Activated CD8-positive, alpha-beta T cell treated with anti-CD3 and anti-CD28 coated beads for 36 hours (primary cell): ENCODE measurements around the gene SEMA6C. TPM values are rescaled to one million over a fixed set of nuclear protein-coding genes. Genes with fewer than 3 reads are reported as not detected.

Source experiments
- ATAC-seq: fragments of 200-7000 bp; cut with Tn5 transposase; one replicate; pipeline ENCODE4 v1.10.0; 2021; ENCODE audit warnings: mild to moderate bottlenecking, moderate library complexity
- CTCF ChIA-PET: fragments of 350-600 bp; sonication (Branson Sonifier 250); formaldehyde crosslinking; loops from one replicate; lab custom pipeline; 2021; ENCODE audit warnings: antibody characterized with exemption; lab: Charles Lee
- POLR2A ChIA-PET: fragments of 350-600 bp; sonication (Branson Sonifier 250); formaldehyde crosslinking; loops from one replicate; lab custom pipeline; 2021; ENCODE audit warnings: antibody characterized with exemption; lab: Charles Lee
- DNase-seq: peaks from one replicate; pipeline ENCODE4 v3.0.0-alpha.2; 2020
- H3K27ac Mint-ChIP-seq: one replicate; pipeline ENCODE4 v1.8.0; 2021; ENCODE audit warnings: mild to moderate bottlenecking, mixed read lengths
- H3K27me3 Mint-ChIP-seq: one replicate; pipeline ENCODE4 v1.8.0; 2021; ENCODE audit warnings: mixed read lengths
- H3K36me3 Mint-ChIP-seq: one replicate; pipeline ENCODE4 v1.8.0; 2021; ENCODE audit warnings: low read depth, mixed read lengths
- H3K4me1 Mint-ChIP-seq: one replicate; pipeline ENCODE4 v1.8.0; 2021; ENCODE audit warnings: low read depth, mixed read lengths
- H3K4me3 Mint-ChIP-seq: one replicate; pipeline ENCODE4 v1.8.0; 2021; ENCODE audit warnings: mild to moderate bottlenecking, moderate library complexity, mixed read lengths
- H3K9me3 Mint-ChIP-seq: one replicate; pipeline ENCODE4 v1.8.0; 2021; ENCODE audit warnings: mixed read lengths
- CTCF ChIP-seq: fragments of 200-600 bp; IDR thresholded peaks from one replicate; pipeline ENCODE4 v1.8.0; 2022; ENCODE audit warnings: antibody characterized with exemption, mild to moderate bottlenecking
- intact Hi-C: fragments of 100-400 bp; cut with micrococcal nuclease; formaldehyde crosslinking; loops from one replicate; pipeline ENCODE4 v1.10.0; 2022
- total RNA-seq, 2 experiments: library from RNA; stranded (reverse); gene quantifications; one replicate each; pipeline ENCODE4 v1.2.3, GENCODE V29; 2021

The SEMA6C gene
- total RNA-seq, 2 experiments from 2014 or later, result 3.4 to 3.7 TPM

GRCh38 chr1:151157067-151157531 is 10.7 kb upstream of the SEMA6C start:
- peaks cover 51% of the 10 kb centered on the region for H3K36me3 Mint-ChIP-seq
- no peaks in the 10 kb centered on the region for H3K27me3 Mint-ChIP-seq
- peak overlapping the region; percentile 98 for H3K27ac Mint-ChIP-seq
- no peak for TF ChIP-seq CTCF
- DNase-seq, result peak; percentile 85
- ChIA-PET POLR2A (interaction anchor here (0.6 to 3.9 kb wide), 17 partner anchors 9 to 181 kb away, joined by 3 to 21 read pairs (median 4); partner anchors contain the start of genes C1orf56, CDC42SE1, GABPB2 and LYSMD1), CTCF (interaction anchor here (0.5 to 9.7 kb wide), 34 partner anchors 8 to 200 kb away, joined by 3 to 298 read pairs (median 4); partner anchors contain the start of genes C1orf56, GABPB2, MINDY1 and MLLT11)
- intact Hi-C loops, result loop anchor here (5.0 kb wide), 1 partner anchor 150 kb away; the partner anchor contains the start of genes MINDY1 and PRUNE1
- peak overlapping the region; percentile 97 for H3K4me3 Mint-ChIP-seq
- H3K4me1 Mint-ChIP-seq, result peaks cover 47% of the 10 kb centered on the region
- H3K9me3 Mint-ChIP-seq, result no peaks in the 10 kb centered on the region
- ATAC-seq, result peak; percentile 31

- Mint-ChIP-seq H3K4me1 (peaks cover 41% of the 10 kb centered on the region), H3K36me3 (peaks cover 44% of the 10 kb centered on the region), H3K4me3 (peak within 1 kb of the TSS; percentile 97), H3K9me3 (no peaks in the 10 kb centered on the region), H3K27me3 (no peaks in the 10 kb centered on the region), H3K27ac (peak within 1 kb of the TSS; percentile 98)
- TF ChIP-seq CTCF, result no peak
- intact Hi-C loops, result loop anchor here (1.0 to 5.0 kb wide), 3 partner anchors 9 to 149 kb away; partner anchors contain the start of genes LYSMD1, MINDY1 and PRUNE1
- CTCF ChIA-PET, result interaction anchor here (0.5 to 9.7 kb wide), 33 partner anchors 9 to 200 kb away, joined by 3 to 298 read pairs (median 5); partner anchors contain the start of genes C1orf56, GABPB2, MINDY1 and MLLT11
- POLR2A ChIA-PET, result interaction anchor here (0.6 to 3.9 kb wide), 14 partner anchors 10 to 180 kb away, joined by 3 to 21 read pairs (median 4); partner anchors contain the start of genes C1orf56, CDC42SE1, GABPB2 and LYSMD1
- peak; percentile 93 for DNase-seq
- peak; percentile 82 for ATAC-seq
These were observed 10.0 kb upstream of the SEMA6C start, which contains the start of gene TNFAIP8L2 for GRCh38 chr1:151156515-151156819. Gene TNFAIP8L2, plus strand, starts transcription at chr1:151156649. Its CDS starts 2,049 bp downstream, at chr1:151158698.

GRCh38 chr1:151147665-151148064 is 1.2 kb upstream of the SEMA6C start:
- H3K4me3 Mint-ChIP-seq, result peak overlapping the region; percentile 70

GRCh38 chr1:151147132-151147503 is 687 bp upstream of the SEMA6C start:
- POLR2A ChIA-PET, result interaction anchor here (0.5 to 5.1 kb wide), 5 partner anchors 9 to 186 kb away, joined by 3 to 21 read pairs (median 3); partner anchors contain the start of genes CDC42SE1, MLLT11 and TNFAIP8L2
- DNase-seq, result no peak
- no peaks in the 10 kb centered on the region for H3K9me3 Mint-ChIP-seq
- H3K27me3 Mint-ChIP-seq, result peaks cover 3% of the 10 kb centered on the region
- intact Hi-C loops, result no loop called here
- CTCF ChIA-PET, result interaction anchor here (2.6 to 3.3 kb wide), 2 partner anchors 10 to 47 kb away, joined by 13 to 20 read pairs; partner anchors contain the start of gene TNFAIP8L2
- peaks cover 6% of the 10 kb centered on the region for H3K4me1 Mint-ChIP-seq
- no peak for ATAC-seq
- TF ChIP-seq CTCF, result no peak
- peak overlapping the region; percentile 70 for H3K4me3 Mint-ChIP-seq
- H3K27ac Mint-ChIP-seq, result no peak overlapping the region
- no peaks in the 10 kb centered on the region for H3K36me3 Mint-ChIP-seq

More at GRCh38 chr1:151147665-151148064, 1.2 kb upstream of the SEMA6C start:
- no peaks in the 10 kb centered on the region for H3K36me3 Mint-ChIP-seq
- ChIA-PET CTCF (interaction anchor here (1.4 to 3.3 kb wide), 3 partner anchors 9 to 48 kb away, joined by 3 to 20 read pairs (median 13); partner anchors contain the start of gene TNFAIP8L2), POLR2A (interaction anchor here (0.5 to 5.1 kb wide), 4 partner anchors 9 to 88 kb away, joined by 3 to 21 read pairs (median 4); partner anchors contain the start of genes CDC42SE1, MLLT11 and TNFAIP8L2)
- TF ChIP-seq CTCF, result no peak
- H3K4me1 Mint-ChIP-seq, result peaks cover 6% of the 10 kb centered on the region
- DNase-seq, result no peak
- ATAC-seq, result no peak
- H3K27me3 Mint-ChIP-seq, result peaks cover 3% of the 10 kb centered on the region
- H3K9me3 Mint-ChIP-seq, result no peaks in the 10 kb centered on the region
- no peak overlapping the region for H3K27ac Mint-ChIP-seq
- intact Hi-C loops, result no loop called here

- ChIA-PET POLR2A (interaction anchor here (1.0 to 5.1 kb wide), 2 partner anchors 11 kb away, joined by 3 to 21 read pairs; partner anchors contain the start of gene TNFAIP8L2), CTCF (interaction anchor here (1.9 to 2.2 kb wide), 2 partner anchors 10 to 11 kb away, joined by 6 to 12 read pairs; partner anchors contain the start of gene TNFAIP8L2)
- Mint-ChIP-seq H3K4me1 (peaks cover 6% of the 10 kb centered on the region), H3K36me3 (no peaks in the 10 kb centered on the region), H3K4me3 (peak overlapping the region; percentile 70), H3K9me3 (no peaks in the 10 kb centered on the region), H3K27ac (no peak overlapping the region), H3K27me3 (peaks cover 3% of the 10 kb centered on the region)
- ATAC-seq (no peak), DNase-seq (no peak)
- intact Hi-C loops, result no loop called here
- no peak for TF ChIP-seq CTCF
These were observed 389 bp downstream of the SEMA6C start for GRCh38 chr1:151146072-151146411.
